Panc1 (cell line): Measurements from ENCODE around the gene SERPINB1. TPM values are rescaled to one million over a fixed set of nuclear protein-coding genes. Genes with fewer than 3 reads are reported as not detected.
"Not testable (repeated sequence)": the region's sequence is repeated elsewhere in the genome, so short reads cannot be mapped to it uniquely, and the experiment has no call there.

ENCODE experiments used
- ATAC-seq: fragments of 200-7000 bp; cut with Tn5 transposase; 2 replicates; pipeline ENCODE4 v1.9.1; 2020; ENCODE audit warnings: mild to moderate bottlenecking, moderate library complexity
- BruUV-seq: library from RNA; stranded (reverse); fragments of 400-500 nt; replicated peaks from 2 replicates; lab custom pipeline; 2021; lab: Mats Ljungman, UMichigan
- CTCF ChIA-PET: fragments of 300-600 bp; sonication (Branson Sonifier 250); formaldehyde crosslinking; loops from one replicate; lab custom pipeline; 2022; ENCODE audit warnings: antibody characterized with exemption; lab: Charles Lee
- POLR2A ChIA-PET: fragments of 300-600 bp; sonication (Branson Sonifier 250); formaldehyde crosslinking; loops from one replicate; lab custom pipeline; 2022; ENCODE audit warnings: antibody characterized with exemption; lab: Charles Lee
- DNase-seq: peaks from one replicate; pipeline ENCODE4 v3.0.0-alpha.2; 2010; ENCODE audit warnings: low read depth, low spot score
- H3K27ac ChIP-seq: 2 replicates; pipeline ENCODE4 v1.5.1; 2011; ENCODE audit warnings: mild to moderate bottlenecking, low read length, inconsistent platforms
- H3K27me3 ChIP-seq: fragments of 200-500 bp; sonication (Bioruptor generic); 2 replicates; pipeline ENCODE4 v1.6.0; 2014; ENCODE audit warnings: low read length, inconsistent platforms; ENCODE audit not compliant: control insufficient read depth, insufficient read depth
- H3K36me3 ChIP-seq: fragments of 200-500 bp; sonication (Bioruptor generic); 2 replicates; pipeline ENCODE4 v1.5.1; 2014; ENCODE audit warnings: inconsistent platforms, mild to moderate bottlenecking, low read length, moderate library complexity; ENCODE audit not compliant: control insufficient read depth, insufficient read depth
- H3K4me1 ChIP-seq: 2 replicates; pipeline ENCODE4 v1.5.1; 2011; ENCODE audit warnings: inconsistent platforms, mild to moderate bottlenecking, low read length, moderate library complexity; ENCODE audit not compliant: control insufficient read depth, insufficient read depth
- H3K4me3 ChIP-seq, 2 experiments: 2 replicates each; pipeline ENCODE4 v1.5.1; 2011 to 2012; ENCODE audit warnings: low read depth in 2 of 2, low read length in 2 of 2, mild to moderate bottlenecking in 2 of 2, inconsistent platforms in 1 of 2, moderate library complexity in 1 of 2
- H3K9me3 ChIP-seq: fragments of 200-500 bp; sonication (Bioruptor generic); 2 replicates; pipeline ENCODE4 v1.5.1; 2014; ENCODE audit warnings: low read depth, mild to moderate bottlenecking, inconsistent platforms, low read length, moderate library complexity; ENCODE audit not compliant: control insufficient read depth, insufficient read depth
- CTCF ChIP-seq: fragments of 450-650 bp; IDR thresholded peaks from 2 replicates; pipeline ENCODE4 v1.5.1; 2017; ENCODE audit warnings: mild to moderate bottlenecking
- POLR2AphosphoS5 ChIP-seq: IDR thresholded peaks from 2 replicates; pipeline ENCODE4 v1.6.1; 2012; ENCODE audit warnings: mild to moderate bottlenecking, low read depth, low read length, moderate library complexity
- REST ChIP-seq, 2 experiments: IDR thresholded peaks; 2 replicates each; pipeline ENCODE4 v1.6.1; 2011 to 2012; ENCODE audit warnings: low read depth in 2 of 2, control low read depth in 1 of 2, low read length in 1 of 2, mild to moderate bottlenecking in 1 of 2, moderate library complexity in 1 of 2; ENCODE audit not compliant: insufficient read depth in 1 of 2
- SIN3A ChIP-seq: IDR thresholded peaks from 2 replicates; pipeline ENCODE4 v1.6.1; 2012; ENCODE audit warnings: low read depth, mild to moderate bottlenecking, low read length, moderate library complexity, borderline replicate concordance; ENCODE audit not compliant: insufficient read depth
- TCF7L2 ChIP-seq: IDR thresholded peaks from 2 replicates; pipeline ENCODE4 v1.6.1; 2011; ENCODE audit warnings: mild to moderate bottlenecking, low read depth, low read length, inconsistent platforms
- in situ Hi-C: cut with HindIII; loops from 2 replicates; pipeline ENCODE4 v1.10.0; 2016; ENCODE audit warnings: low sequenced_read_pairs, low pct_unique_long_range_greater_than_20kb
- intact Hi-C: fragments of 100-400 bp; cut with micrococcal nuclease; formaldehyde crosslinking; loops from one replicate; pipeline ENCODE4 v1.10.0; 2022; ENCODE audit not compliant: unreplicated experiment
- total RNA-seq: library from RNA; stranded (reverse); gene quantifications from one replicate; pipeline ENCODE4 v1.2.1, GENCODE V29; 2021; ENCODE audit not compliant: unreplicated experiment

Gene SERPINB1
- total RNA-seq, 1 experiment from 2014 or later, result 40.8 TPM

GRCh38 chr6:2861822-2862164 is 20.1 kb upstream of the SERPINB1 start:
- ChIA-PET POLR2A (interaction anchor here (0.6 kb wide), 1 partner anchor 37 kb away, joined by 9 read pairs; no protein-coding TSS in a partner anchor), CTCF (no interaction called here)
- peaks cover 37% of the 10 kb centered on the region for H3K4me1 ChIP-seq
- DNase-seq (no peak), ATAC-seq (no peak)
- TF ChIP-seq CTCF (no peak), REST (IDR thresholded peaks at IDR 0.05; ENCODE audit: insufficient read depth in 1 of 2, low read depth in 2 of 2, low read length in 1 of 2) (no peak), POLR2AphosphoS5 (no peak), SIN3A (no peak), TCF7L2 (no peak)
- H3K4me3 ChIP-seq, result no peak overlapping the region
- in situ Hi-C loops, result no loop called here
- H3K27me3 ChIP-seq, result no peaks in the 10 kb centered on the region
- intact Hi-C loops, result no loop called here
- BruUV-seq, result no TSS peak
- H3K9me3 ChIP-seq, result no peaks in the 10 kb centered on the region
- no peaks in the 10 kb centered on the region for H3K36me3 ChIP-seq
- H3K27ac ChIP-seq, result no peak overlapping the region

- H3K4me3 ChIP-seq, result no peak overlapping the region
- no peaks in the 10 kb centered on the region for H3K36me3 ChIP-seq
- intact Hi-C loops (no loop called here), in situ Hi-C loops (no loop called here)
- ChIA-PET CTCF (no interaction called here), POLR2A (interaction anchor here (0.6 kb wide), 1 partner anchor 36 kb away, joined by 9 read pairs; no protein-coding TSS in a partner anchor)
- peaks cover 35% of the 10 kb centered on the region for H3K4me1 ChIP-seq
- ATAC-seq (no peak), DNase-seq (no peak)
- H3K27ac ChIP-seq, result no peak overlapping the region
- H3K9me3 ChIP-seq, result no peaks in the 10 kb centered on the region
- no peak for TF ChIP-seq TCF7L2
- no peak for TF ChIP-seq SIN3A
- TF ChIP-seq CTCF, result no peak
- no peak for TF ChIP-seq POLR2AphosphoS5
- TF ChIP-seq REST (IDR thresholded peaks at IDR 0.05; ENCODE audit: insufficient read depth in 1 of 2, low read depth in 2 of 2, low read length in 1 of 2), result no peak
- no TSS peak for BruUV-seq
- no peaks in the 10 kb centered on the region for H3K27me3 ChIP-seq
These were observed 19.6 kb upstream of the SERPINB1 start for GRCh38 chr6:2861060-2861821.

GRCh38 chr6:2860706-2861059 is 19.0 kb upstream of the SERPINB1 start:
- in situ Hi-C loops, H3K27ac ChIP-seq, ATAC-seq, intact Hi-C loops, POLR2A ChIA-PET, H3K4me3 ChIP-seq, H3K27me3 ChIP-seq, H3K9me3 ChIP-seq, DNase-seq, H3K36me3 ChIP-seq, CTCF ChIA-PET, BruUV-seq: not testable (repeated sequence)
- H3K4me1 ChIP-seq, result peaks cover 30% of the 10 kb centered on the region
